GM12873 (cell line): ENCODE measurements around the gene LRRC38.

Experiments used
- CTCF ChIP-seq: IDR thresholded peaks from 2 replicates; pipeline ENCODE4 v1.5.1; 2012; ENCODE audit warnings: low read depth, mild to moderate bottlenecking, moderate library complexity, low read length, control low read depth; ENCODE audit not compliant: insufficient read depth; ENCODE audit errors: missing control alignments

Gene LRRC38

GRCh38 chr1:13500806-13501205 lies 13.0 kb downstream of the LRRC38 start:
- TF ChIP-seq CTCF: no peak

DNA sequence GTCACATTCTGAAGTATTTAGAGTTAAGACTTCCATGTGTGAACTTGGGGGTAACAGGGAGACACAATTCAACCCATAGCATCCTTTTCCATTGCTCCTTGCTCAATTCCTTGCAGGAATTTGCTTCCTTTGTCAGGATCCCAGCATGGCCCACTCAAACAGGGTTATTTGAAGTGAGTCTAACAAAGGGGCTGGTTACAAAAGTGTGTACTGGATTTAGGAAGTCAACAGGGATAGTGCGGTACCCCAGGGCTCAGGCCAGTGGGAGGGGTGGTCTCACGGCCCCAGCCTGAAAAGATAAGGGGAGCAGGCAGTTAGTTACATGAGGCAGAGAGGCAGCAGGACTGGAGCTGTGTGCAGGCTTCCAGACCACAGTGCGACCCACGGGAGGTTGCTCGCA lies 14.4 kb downstream of the LRRC38 start:
- TF ChIP-seq CTCF: no peak

GRCh38 chr1:13498553-13498952 lies 15.2 kb downstream of the LRRC38 start:
- TF ChIP-seq CTCF: no peak

DNA sequence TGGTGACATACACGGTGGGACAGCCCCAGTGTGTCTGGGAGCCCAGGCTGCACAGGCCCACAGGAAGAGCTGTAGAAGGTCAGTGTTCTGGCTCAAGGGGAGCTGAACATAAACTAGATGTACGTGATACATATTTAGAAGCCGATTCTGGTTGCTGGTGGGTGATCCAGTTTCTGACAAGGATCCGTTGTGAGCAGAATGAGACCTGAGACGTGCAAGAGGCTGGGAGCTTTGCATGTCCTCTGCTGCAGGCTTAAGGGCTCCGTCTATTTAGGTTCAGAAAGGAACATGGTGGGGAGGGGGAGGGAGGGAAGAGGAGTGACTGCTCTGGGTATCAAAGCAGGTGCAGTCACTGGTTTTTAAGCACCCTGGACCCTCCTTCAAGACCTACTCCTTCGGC lies 18.6 kb downstream of the LRRC38 start:
- no peak for TF ChIP-seq CTCF

GRCh38 chr1:13494712-13495111 lies 19.1 kb downstream of the LRRC38 start:
- no peak for TF ChIP-seq CTCF

GRCh38 chr1:13494025-13494424 lies 19.8 kb downstream of the LRRC38 start:
- no peak for TF ChIP-seq CTCF

DNA sequence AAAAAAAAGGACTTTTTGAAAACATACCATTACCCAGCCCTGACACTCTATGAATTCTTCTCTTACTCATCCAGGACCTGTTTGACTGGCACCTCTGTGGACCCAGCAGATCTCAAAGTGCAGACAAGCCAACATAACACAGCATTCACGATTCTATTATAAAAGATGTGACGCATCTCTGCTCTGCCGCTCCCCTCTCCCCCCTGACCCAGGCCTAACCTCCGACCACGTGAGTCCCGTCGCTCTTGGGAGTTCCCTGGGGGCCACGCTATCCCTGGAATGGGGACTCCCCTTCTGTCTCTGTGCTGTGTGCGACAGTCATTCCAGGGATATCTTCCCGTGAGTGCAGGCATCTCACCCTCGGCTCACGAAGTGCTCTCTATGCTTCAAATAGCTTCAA lies 21.1 kb downstream of the LRRC38 start:
- no peak for TF ChIP-seq CTCF
